K562 (cell line): Measurements from ENCODE around the gene CCDC148. TPM values are rescaled to one million over a fixed set of nuclear protein-coding genes. Genes with fewer than 3 reads are reported as not detected.

Experiments
- ATAC-seq: fragments of 200-7000 bp; cut with Tn5 transposase; 3 replicates; pipeline ENCODE4 v1.9.1; 2020; ENCODE audit warnings: moderate library complexity
- BruUV-seq: library from RNA; stranded (reverse); fragments of 400-500 nt; replicated peaks from 2 replicates; lab custom pipeline; 2021; lab: Mats Ljungman, UMichigan
- CTCF ChIA-PET: fragments of 300-600 bp; formaldehyde crosslinking; extraction: SDS; loops from one replicate; lab custom pipeline; 2021; ENCODE audit warnings: low intra/inter-chr PET ratio; lab: Yijun Ruan, JAX
- POLR2A ChIA-PET: fragments of 300-600, 350-650 bp; sonication (Branson Sonifier 250); formaldehyde crosslinking; extraction: SDS; loops from one replicate; lab custom pipeline; 2021; ENCODE audit warnings: antibody characterized with exemption, inconsistent platforms; lab: Yijun Ruan, JAX
- DNase-seq, 4 experiments: peaks; one replicate each; pipeline versions ENCODE4 v3.0.0 to v3.0.0-alpha.2; 2011 to 2018; ENCODE audit warnings: low spot score in 3 of 4, mixed read lengths in 3 of 4; ENCODE audit errors: extremely low read depth in 1 of 4
- FAIRE-seq: peaks from 2 replicates; lab custom pipeline; 2011; peaks lifted over from hg19 to GRCh38; lab: Jason Lieb, UNC
- H2AFZ ChIP-seq: 2 replicates; pipeline ENCODE4 v1.6.0; 2011; ENCODE audit warnings: low read depth, low read length, control low read depth, inconsistent platforms
- H3K27ac ChIP-seq: fragments of 200-600 bp; 3 replicates; pipeline ENCODE4 v1.8.0; 2011; ENCODE audit warnings: low read depth, mild to moderate bottlenecking, control low read depth, inconsistent platforms, low read length, moderate library complexity, mixed read lengths; ENCODE audit errors: extremely low read depth
- H3K27me3 ChIP-seq, 2 experiments: fragments of 300-600 bp in 1 of 2; 2 replicates in 1 of 2; 3 replicates in 1 of 2; pipeline versions ENCODE4 v1.6.0 to v1.8.0; 2011; ENCODE audit warnings: inconsistent platforms in 2 of 2, low read length in 2 of 2, mild to moderate bottlenecking in 1 of 2, mixed read lengths in 1 of 2, moderate library complexity in 1 of 2; ENCODE audit not compliant: control insufficient read depth in 2 of 2, insufficient read depth in 2 of 2
- H3K36me3 ChIP-seq: fragments of 300-600 bp; 3 replicates; pipeline ENCODE4 v1.8.0; 2011; ENCODE audit warnings: mild to moderate bottlenecking, low read length, inconsistent platforms; ENCODE audit not compliant: control insufficient read depth, insufficient read depth
- H3K4me1 ChIP-seq, 2 experiments: fragments of 200-600 bp in 1 of 2; replicated peaks in 1 of 2; 2 replicates in 1 of 2; 3 replicates in 1 of 2; pipeline versions ENCODE4 v1.5.1 to v1.8.0; 2011; ENCODE audit warnings: inconsistent platforms in 2 of 2, low read length in 2 of 2, mild to moderate bottlenecking in 1 of 2, mixed read lengths in 1 of 2, moderate library complexity in 1 of 2; ENCODE audit not compliant: control insufficient read depth in 2 of 2, insufficient read depth in 2 of 2
- H3K4me2 ChIP-seq: 2 replicates; pipeline ENCODE4 v1.6.1; 2011; ENCODE audit warnings: low read length, control low read depth, inconsistent platforms, mixed read lengths; ENCODE audit not compliant: insufficient read depth
- H3K4me3 ChIP-seq: fragments of 200-600 bp; sonication (generic), shearing (Covaris generic); 2 replicates; pipeline ENCODE4 v1.5.1; 2016; ENCODE audit warnings: control low read depth, inconsistent platforms
- H3K79me2 ChIP-seq: fragments of 200-600 bp; 3 replicates; pipeline ENCODE4 v1.8.0; 2011; ENCODE audit warnings: low read length, inconsistent platforms; ENCODE audit not compliant: control insufficient read depth, insufficient read depth
- H3K9ac ChIP-seq, 2 experiments: 2 replicates each; pipeline versions ENCODE4 v1.6.0 to v1.6.1; 2011; ENCODE audit warnings: low read depth in 2 of 2, low read length in 2 of 2, control low read depth in 1 of 2, inconsistent platforms in 1 of 2, mild to moderate bottlenecking in 1 of 2, mixed read lengths in 1 of 2; ENCODE audit not compliant: insufficient read depth in 1 of 2
- H3K9me1 ChIP-seq: one replicate; pipeline ENCODE4 v1.6.0; 2011; ENCODE audit warnings: inconsistent platforms, mild to moderate bottlenecking, low read length, moderate library complexity; ENCODE audit not compliant: control insufficient read depth, insufficient read depth
- H3K9me3 ChIP-seq: replicated peaks from 2 replicates; pipeline ENCODE4 v1.5.1; 2011; ENCODE audit warnings: low read depth, low read length, inconsistent platforms; ENCODE audit not compliant: control insufficient read depth, insufficient read depth
- H4K20me1 ChIP-seq: replicated peaks from 2 replicates; pipeline ENCODE4 v1.6.1; 2011; ENCODE audit warnings: low read length, inconsistent platforms, mixed read lengths; ENCODE audit not compliant: control insufficient read depth, insufficient read depth
- C11orf30 ChIP-seq: fragments of 450-650 bp; IDR thresholded peaks from 2 replicates; pipeline ENCODE4 v1.6.1; 2016; ENCODE audit warnings: low read depth, mild to moderate bottlenecking
- CBX5 ChIP-seq: IDR thresholded peaks from 2 replicates; pipeline ENCODE4 v1.6.1; 2014; ENCODE audit warnings: low read depth, borderline replicate concordance
- HCFC1 ChIP-seq: IDR thresholded peaks from 2 replicates; pipeline ENCODE4 v1.6.1; 2012; ENCODE audit warnings: low read depth, low read length, improper control_type of control experiment
- HLTF ChIP-seq: fragments of 450-650 bp; IDR thresholded peaks from 2 replicates; pipeline ENCODE4 v1.6.1; 2016
- HNRNPH1 ChIP-seq: fragments of 200-400 bp; formaldehyde crosslinking; optimal IDR thresholded peaks from 2 replicates; pipeline ENCODE3; 2017; ENCODE audit warnings: low read depth, mild to moderate bottlenecking, low read length, moderate library complexity
- KAT2B ChIP-seq: IDR thresholded peaks from one replicate; pipeline ENCODE4 v1.6.1; 2012; ENCODE audit warnings: low read depth, mild to moderate bottlenecking, control low read depth, inconsistent platforms, low read length, moderate library complexity
- KAT7 ChIP-seq: sonication (generic); formaldehyde crosslinking; IDR thresholded peaks from 2 replicates; pipeline ENCODE4 v1.8.0; 2022; ENCODE audit warnings: missing genetic modification reagents, mild to moderate bottlenecking, borderline replicate concordance
- KDM5B ChIP-seq: fragments of 200-600 bp; sonication (generic); IDR thresholded peaks from 2 replicates; pipeline ENCODE4 v1.6.1; 2012; ENCODE audit warnings: low read depth, mild to moderate bottlenecking, moderate library complexity, low read length, control low read depth, inconsistent platforms; ENCODE audit not compliant: insufficient replicate concordance
- MAFK ChIP-seq: IDR thresholded peaks from 2 replicates; pipeline ENCODE4 v1.6.1; 2011; ENCODE audit warnings: low read length, improper control_type of control experiment
- MXI1 ChIP-seq: IDR thresholded peaks from 2 replicates; pipeline ENCODE4 v1.6.1; 2011; ENCODE audit warnings: low read depth, mild to moderate bottlenecking, improper control_type of control experiment, low read length
- RBM39 ChIP-seq: fragments of 200-400 bp; formaldehyde crosslinking; optimal IDR thresholded peaks from 2 replicates; pipeline ENCODE3; 2018; ENCODE audit warnings: low read depth, low read length
- SIX5 ChIP-seq, 2 experiments: IDR thresholded peaks; 2 replicates each; pipeline ENCODE4 v1.6.1; 2011; ENCODE audit warnings: low read length in 2 of 2, borderline replicate concordance in 1 of 2, low read depth in 1 of 2, mild to moderate bottlenecking in 1 of 2, moderate library complexity in 1 of 2; ENCODE audit not compliant: insufficient read depth in 1 of 2
- SRSF3 ChIP-seq: fragments of 200-400 bp; formaldehyde crosslinking; IDR thresholded peaks from 2 replicates; pipeline ENCODE4 v1.6.1; 2016; ENCODE audit warnings: mild to moderate bottlenecking, low read length, moderate library complexity; ENCODE audit not compliant: insufficient read depth
- TBP ChIP-seq: optimal IDR thresholded peaks from 2 replicates; pipeline ENCODE3; 2011; ENCODE audit warnings: low read depth, low read length, improper control_type of control experiment
- ZNF717 ChIP-seq: fragments of 250-450 bp; sonication (Bioruptor Pico); IDR thresholded peaks from 2 replicates; pipeline ENCODE4 v1.5.0; 2021
- WGBS: fragments of 100-300 bp; shearing (Covaris generic); methylation state at CpG from one replicate; pipeline ENCODE4 v1.1.6; 2016; ENCODE audit warnings: low coverage, mixed read lengths; ENCODE audit not compliant: insufficient coverage; ENCODE audit errors: missing lambda C conversion rate; 5-methylcytosine and 5-hydroxymethylcytosine counted together
- in situ Hi-C: fragments of 300-500 bp; cut with MboI; formaldehyde crosslinking; loops from 4 replicates; pipeline ENCODE4 v1.15.0; 2018; ENCODE audit warnings: inconsistent platforms, mixed read lengths
- intact Hi-C: fragments of 100-400 bp; cut with micrococcal nuclease; formaldehyde crosslinking; loops from 2 replicates; pipeline ENCODE4 v1.14.2; 2022
- polyA plus RNA-seq, 8 experiments: library from polyadenylated mRNA; depleted of rRNA in 4 of 8; stranded (reverse) in 5 of 8; unstranded in 3 of 8; fragments of >200 nt; fragmentation: Nextera tagmentation in 2 of 8; fragmentation: Illumina TruSeq in 1 of 8; extraction: Ambion mirVana in 2 of 8; extraction: Trizol in 1 of 8; gene quantifications; 2 replicates each; pipeline versions ENCODE4 v1.2.1 to v1.2.3, GENCODE V29; 2011 to 2014; ENCODE audit warnings: inconsistent platforms in 1 of 8, missing spikeins in 1 of 8
- total RNA-seq, 7 experiments: library from RNA; depleted of rRNA in 6 of 7; stranded (reverse); fragments of >200 nt in 6 of 7; fragmentation: Illumina TruSeq in 2 of 7; extraction: Trizol in 2 of 7; gene quantifications; 2 replicates each; pipeline versions ENCODE4 v1.2.1 to v1.2.3, GENCODE V29; 2011 to 2021; ENCODE audit warnings: low replicate concordance in 1 of 7
- TF ChIP-seq, protein P1 (sequence below): sonication (generic); formaldehyde crosslinking; IDR thresholded peaks from 2 replicates; pipeline ENCODE4 v1.8.1; 2023; ENCODE audit warnings: missing genetic modification reagents, mild to moderate bottlenecking, borderline replicate concordance
- TF ChIP-seq, protein P2 (sequence below): IDR thresholded peaks from 2 replicates; pipeline ENCODE4 v1.6.1; 2014; ENCODE audit warnings: antibody characterized with exemption

CCDC148 gene
- total and polyA plus RNA-seq, 9 of the 15 experiments (the other 6 are each of a cell fraction or from before 2014, with no cell fraction given) = 0.10 to 1.4 (median 0.65) TPM

DNA sequence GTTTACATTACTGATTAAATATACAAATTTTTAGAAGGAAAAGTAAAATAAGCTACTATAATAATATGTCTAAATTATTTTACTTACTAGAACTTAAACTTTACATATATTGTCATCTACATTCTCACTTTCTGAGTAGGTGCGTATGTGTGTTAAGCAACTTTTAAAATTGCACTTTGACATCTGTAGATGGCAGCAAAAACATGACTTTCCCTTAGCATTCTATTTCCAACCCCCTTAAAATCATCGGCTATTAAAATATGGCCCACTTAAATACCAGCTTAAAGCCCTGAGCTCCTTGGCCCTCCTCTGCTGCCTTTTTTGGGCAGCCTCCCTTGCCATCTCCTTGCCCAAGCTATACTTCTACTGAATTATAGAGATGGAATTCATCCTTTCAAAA, 276.9 kb downstream of the CCDC148 start (continued):
- TF ChIP-seq, protein P1, sequence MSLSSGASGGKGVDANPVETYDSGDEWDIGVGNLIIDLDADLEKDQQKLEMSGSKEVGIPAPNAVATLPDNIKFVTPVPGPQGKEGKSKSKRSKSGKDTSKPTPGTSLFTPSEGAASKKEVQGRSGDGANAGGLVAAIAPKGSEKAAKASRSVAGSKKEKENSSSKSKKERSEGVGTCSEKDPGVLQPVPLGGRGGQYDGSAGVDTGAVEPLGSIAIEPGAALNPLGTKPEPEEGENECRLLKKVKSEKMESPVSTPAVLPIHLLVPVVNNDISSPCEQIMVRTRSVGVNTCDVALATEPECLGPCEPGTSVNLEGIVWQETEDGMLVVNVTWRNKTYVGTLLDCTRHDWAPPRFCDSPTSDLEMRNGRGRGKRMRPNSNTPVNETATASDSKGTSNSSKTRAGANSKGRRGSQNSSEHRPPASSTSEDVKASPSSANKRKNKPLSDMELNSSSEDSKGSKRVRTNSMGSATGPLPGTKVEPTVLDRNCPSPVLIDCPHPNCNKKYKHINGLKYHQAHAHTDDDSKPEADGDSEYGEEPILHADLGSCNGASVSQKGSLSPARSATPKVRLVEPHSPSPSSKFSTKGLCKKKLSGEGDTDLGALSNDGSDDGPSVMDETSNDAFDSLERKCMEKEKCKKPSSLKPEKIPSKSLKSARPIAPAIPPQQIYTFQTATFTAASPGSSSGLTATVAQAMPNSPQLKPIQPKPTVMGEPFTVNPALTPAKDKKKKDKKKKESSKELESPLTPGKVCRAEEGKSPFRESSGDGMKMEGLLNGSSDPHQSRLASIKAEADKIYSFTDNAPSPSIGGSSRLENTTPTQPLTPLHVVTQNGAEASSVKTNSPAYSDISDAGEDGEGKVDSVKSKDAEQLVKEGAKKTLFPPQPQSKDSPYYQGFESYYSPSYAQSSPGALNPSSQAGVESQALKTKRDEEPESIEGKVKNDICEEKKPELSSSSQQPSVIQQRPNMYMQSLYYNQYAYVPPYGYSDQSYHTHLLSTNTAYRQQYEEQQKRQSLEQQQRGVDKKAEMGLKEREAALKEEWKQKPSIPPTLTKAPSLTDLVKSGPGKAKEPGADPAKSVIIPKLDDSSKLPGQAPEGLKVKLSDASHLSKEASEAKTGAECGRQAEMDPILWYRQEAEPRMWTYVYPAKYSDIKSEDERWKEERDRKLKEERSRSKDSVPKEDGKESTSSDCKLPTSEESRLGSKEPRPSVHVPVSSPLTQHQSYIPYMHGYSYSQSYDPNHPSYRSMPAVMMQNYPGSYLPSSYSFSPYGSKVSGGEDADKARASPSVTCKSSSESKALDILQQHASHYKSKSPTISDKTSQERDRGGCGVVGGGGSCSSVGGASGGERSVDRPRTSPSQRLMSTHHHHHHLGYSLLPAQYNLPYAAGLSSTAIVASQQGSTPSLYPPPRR (CRISPR knock-in tag) = no peak
- no peak for TF ChIP-seq KAT7 (CRISPR knock-in tag)
- TF ChIP-seq, all 486 proteins: peak for 8

DNA sequence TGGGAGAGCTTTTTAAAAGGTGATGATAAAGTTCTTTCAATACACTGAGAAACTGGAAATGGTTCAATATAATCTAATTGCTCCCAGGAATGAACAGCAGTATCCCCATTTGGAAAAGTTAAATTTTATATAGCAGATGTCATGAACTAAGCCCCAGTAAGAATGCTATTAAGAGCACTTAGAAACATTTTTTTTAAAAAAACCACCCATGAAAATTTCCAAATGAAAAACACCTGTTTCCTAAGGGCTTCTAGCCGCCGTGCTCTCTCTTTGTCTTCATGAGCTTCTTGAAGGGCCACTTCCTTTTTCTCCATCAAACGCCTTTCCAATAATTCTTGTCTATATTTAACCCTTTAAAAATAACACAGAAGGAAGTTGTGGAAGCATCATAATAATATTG, 277.9 kb downstream of the CCDC148 start:
- Histone ChIP-seq H4K20me1 (no peaks in the 10 kb centered on the region), H3K4me3 (no peak overlapping the region), H3K4me1 (no peaks in the 10 kb centered on the region), H3K9ac (no peak overlapping the region), H3K27ac (no peak overlapping the region), H3K27me3 (no peaks in the 10 kb centered on the region), H2AFZ (no peak overlapping the region), H3K9me3 (no peaks in the 10 kb centered on the region), H3K4me2 (no peak overlapping the region), H3K36me3 (no peaks in the 10 kb centered on the region), H3K9me1 (no peaks in the 10 kb centered on the region), H3K79me2 (no peaks in the 10 kb centered on the region)
- DNase-seq (no peak), ATAC-seq (no peak), FAIRE-seq (no peak)
- in situ Hi-C loops (no loop called here), intact Hi-C loops (loop anchor here (1.0 to 10.0 kb wide), 3 partner anchors 144 to 567 kb away; no protein-coding TSS in a partner anchor)
- no TSS peak for BruUV-seq
- ChIA-PET CTCF (no interaction called here), POLR2A (interaction anchor here (0.6 to 2.9 kb wide), 3 partner anchors 10 to 437 kb away, joined by 3 to 9 read pairs (median 4); no protein-coding TSS in a partner anchor)
- 38% methylated on average over 3 of the region's 3 CpGs for WGBS
- no peak for TF ChIP-seq HCFC1
- no peak for TF ChIP-seq KAT2B
- TF ChIP-seq SIX5 (IDR thresholded peaks at IDR 0.05; ENCODE audit: borderline replicate concordance in 1 of 2, insufficient read depth in 1 of 2, low read depth in 1 of 2, low read length in 2 of 2) = no peak
- no peak for TF ChIP-seq KDM5B
- no peak for TF ChIP-seq C11orf30
- no peak for TF ChIP-seq SRSF3
- no peak for TF ChIP-seq TBP
- no peak for TF ChIP-seq MXI1
- TF ChIP-seq RBM39 = no peak
- TF ChIP-seq, protein P2, sequence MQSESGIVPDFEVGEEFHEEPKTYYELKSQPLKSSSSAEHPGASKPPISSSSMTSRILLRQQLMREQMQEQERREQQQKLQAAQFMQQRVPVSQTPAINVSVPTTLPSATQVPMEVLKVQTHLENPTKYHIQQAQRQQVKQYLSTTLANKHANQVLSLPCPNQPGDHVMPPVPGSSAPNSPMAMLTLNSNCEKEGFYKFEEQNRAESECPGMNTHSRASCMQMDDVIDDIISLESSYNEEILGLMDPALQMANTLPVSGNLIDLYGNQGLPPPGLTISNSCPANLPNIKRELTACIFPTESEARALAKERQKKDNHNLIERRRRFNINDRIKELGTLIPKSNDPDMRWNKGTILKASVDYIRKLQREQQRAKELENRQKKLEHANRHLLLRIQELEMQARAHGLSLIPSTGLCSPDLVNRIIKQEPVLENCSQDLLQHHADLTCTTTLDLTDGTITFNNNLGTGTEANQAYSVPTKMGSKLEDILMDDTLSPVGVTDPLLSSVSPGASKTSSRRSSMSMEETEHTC = no peak
- no peak for TF ChIP-seq ZNF717
- TF ChIP-seq MAFK = no peak
- no peak for TF ChIP-seq HLTF
- TF ChIP-seq CBX5 = no peak
- TF ChIP-seq HNRNPH1 = no peak
